ENCODE measurements around the gene ZNF213. TPM values are rescaled to one million over a fixed set of nuclear protein-coding genes. Genes with fewer than 3 reads are reported as not detected.

The ZNF213 gene
- total and polyA plus RNA-seq, 7 donors, result 7.9 to 19.1 (median 9.3) TPM

DNA sequence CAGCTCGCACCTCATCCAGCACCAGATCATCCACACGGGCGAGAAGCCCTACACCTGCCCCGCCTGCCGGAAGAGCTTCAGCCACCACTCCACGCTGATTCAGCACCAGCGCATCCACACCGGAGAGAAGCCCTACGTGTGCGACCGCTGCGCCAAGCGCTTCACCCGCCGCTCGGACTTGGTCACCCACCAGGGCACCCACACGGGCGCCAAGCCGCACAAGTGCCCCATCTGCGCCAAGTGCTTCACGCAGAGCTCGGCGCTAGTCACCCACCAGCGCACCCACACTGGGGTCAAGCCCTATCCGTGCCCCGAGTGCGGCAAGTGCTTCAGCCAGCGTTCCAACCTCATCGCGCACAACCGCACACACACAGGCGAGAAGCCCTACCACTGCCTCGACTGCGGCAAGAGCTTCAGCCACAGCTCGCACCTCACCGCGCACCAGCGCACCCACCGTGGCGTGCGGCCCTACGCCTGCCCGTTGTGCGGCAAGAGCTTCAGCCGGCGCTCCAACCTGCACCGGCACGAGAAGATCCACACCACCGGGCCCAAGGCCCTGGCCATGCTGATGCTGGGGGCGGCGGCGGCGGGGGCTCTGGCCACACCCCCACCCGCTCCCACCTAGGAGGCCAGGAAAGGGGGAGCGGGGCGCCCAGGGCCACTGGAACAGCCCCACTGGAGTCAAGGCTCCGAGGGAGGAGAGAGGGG is 15.0 kb upstream of the ZNF213 start:
- TF ChIP-seq, protein P1, sequence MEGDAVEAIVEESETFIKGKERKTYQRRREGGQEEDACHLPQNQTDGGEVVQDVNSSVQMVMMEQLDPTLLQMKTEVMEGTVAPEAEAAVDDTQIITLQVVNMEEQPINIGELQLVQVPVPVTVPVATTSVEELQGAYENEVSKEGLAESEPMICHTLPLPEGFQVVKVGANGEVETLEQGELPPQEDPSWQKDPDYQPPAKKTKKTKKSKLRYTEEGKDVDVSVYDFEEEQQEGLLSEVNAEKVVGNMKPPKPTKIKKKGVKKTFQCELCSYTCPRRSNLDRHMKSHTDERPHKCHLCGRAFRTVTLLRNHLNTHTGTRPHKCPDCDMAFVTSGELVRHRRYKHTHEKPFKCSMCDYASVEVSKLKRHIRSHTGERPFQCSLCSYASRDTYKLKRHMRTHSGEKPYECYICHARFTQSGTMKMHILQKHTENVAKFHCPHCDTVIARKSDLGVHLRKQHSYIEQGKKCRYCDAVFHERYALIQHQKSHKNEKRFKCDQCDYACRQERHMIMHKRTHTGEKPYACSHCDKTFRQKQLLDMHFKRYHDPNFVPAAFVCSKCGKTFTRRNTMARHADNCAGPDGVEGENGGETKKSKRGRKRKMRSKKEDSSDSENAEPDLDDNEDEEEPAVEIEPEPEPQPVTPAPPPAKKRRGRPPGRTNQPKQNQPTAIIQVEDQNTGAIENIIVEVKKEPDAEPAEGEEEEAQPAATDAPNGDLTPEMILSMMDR (IDR thresholded peaks at IDR 0.05), result no peak
- Histone ChIP-seq H3K4me1 (peaks cover 15% of the 10 kb centered on the region), H3K36me3 (ENCODE audit: insufficient read depth in 1 of 2, low read depth in 1 of 2) (peaks cover 0 to 30% of the 10 kb centered on the region in 2 donors), H3K4me3 (no peak overlapping the region), H3K9me3 (no peaks in the 10 kb centered on the region), H3K27ac (no peak overlapping the region), H3K27me3 (ENCODE audit: insufficient read depth in 3 of 3, low read length in 2 of 3) (no peaks in the 10 kb centered on the region)
- no peak for DNase-seq
- ATAC-seq, result no peak
- intact Hi-C loops (cut with DNase I), result no loop called here
- 94 to 96% (median 95%) methylated on average over 54 to 57 of the region's 57 CpGs for WGBS, 3 donors

DNA sequence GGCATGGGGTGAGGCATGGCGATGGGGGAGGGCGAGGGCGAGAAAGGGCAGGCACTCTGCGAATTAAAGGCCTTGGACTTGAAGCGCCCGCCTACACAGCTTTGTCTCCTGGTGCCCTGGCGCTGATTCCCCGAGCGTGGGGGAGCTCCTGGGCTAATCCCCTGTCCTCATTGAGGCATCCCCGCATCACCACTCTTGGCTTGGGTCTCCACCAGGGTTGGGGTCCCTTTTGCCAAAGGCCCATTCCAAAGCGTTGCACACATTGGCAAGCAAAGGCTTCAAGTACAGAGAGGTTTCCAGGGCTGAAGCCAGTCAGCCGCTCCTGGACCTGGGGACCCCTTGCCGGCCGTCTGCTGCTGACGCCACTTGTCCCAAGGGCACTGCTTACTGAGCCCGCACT is 14.4 kb upstream of the ZNF213 start:
- H3K36me3 ChIP-seq (ENCODE audit: insufficient read depth in 1 of 2, low read depth in 1 of 2), result peaks cover 0 to 27% of the 10 kb centered on the region in 2 donors
- peaks cover 15% of the 10 kb centered on the region for H3K4me1 ChIP-seq

DNA sequence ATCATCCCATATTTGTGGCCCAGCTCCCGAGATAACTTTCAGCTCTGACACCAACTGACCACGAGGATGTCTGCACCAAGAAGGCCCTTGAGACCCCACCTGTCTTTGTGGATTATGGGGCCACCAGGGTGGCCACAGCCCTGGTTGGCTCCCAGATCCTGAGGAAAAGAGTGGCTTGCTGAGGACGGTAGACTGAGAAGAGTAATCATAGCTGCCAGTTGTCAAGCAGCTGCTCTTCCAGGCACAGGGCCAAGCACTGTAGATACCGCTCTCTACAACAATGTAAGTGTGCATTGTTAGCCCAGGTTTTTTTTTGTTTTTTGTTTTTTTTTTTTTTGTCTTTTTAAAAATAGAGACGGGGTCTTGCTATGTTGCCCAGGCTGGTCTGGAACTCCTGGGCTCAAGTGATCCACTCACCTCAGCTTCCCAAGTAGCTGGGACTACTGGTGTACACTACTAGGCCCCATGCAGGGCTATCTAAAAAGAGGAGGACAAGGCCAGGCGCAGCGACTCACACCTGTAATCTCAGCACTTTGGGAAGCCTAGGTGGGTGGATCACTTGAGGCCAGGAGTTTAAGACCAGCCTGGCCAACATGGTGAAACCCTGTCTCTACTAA is 12.9 kb upstream of the ZNF213 start:
- TF ChIP-seq, protein P1 (IDR thresholded peaks at IDR 0.05), result no peak
- H3K4me1 ChIP-seq, result peaks cover 15% of the 10 kb centered on the region
- H3K36me3 ChIP-seq (ENCODE audit: insufficient read depth in 1 of 2, low read depth in 1 of 2), result peaks cover 0 to 33% of the 10 kb centered on the region in 2 donors
- H3K4me3 ChIP-seq, result no peak overlapping the region
- H3K9me3 ChIP-seq, result no peaks in the 10 kb centered on the region
- no peak for DNase-seq
- intact Hi-C loops (cut with DNase I), result no loop called here
- H3K27ac ChIP-seq, result no peak overlapping the region
- no peaks in the 10 kb centered on the region for H3K27me3 ChIP-seq (ENCODE audit: insufficient read depth in 3 of 3, low read length in 2 of 3)
- WGBS, 3 donors, result 34 to 36% (median 34%) methylated on average over 7 of the region's 7 CpGs
- peak in 2 of 4 donors; percentile 31 to 35 for ATAC-seq

More for the DNA sequence above, 14.4 kb upstream of the ZNF213 start:
- intact Hi-C loops (cut with DNase I), result no loop called here
- Histone ChIP-seq H3K4me3 (no peak overlapping the region), H3K27ac (no peak overlapping the region), H3K9me3 (no peaks in the 10 kb centered on the region), H3K27me3 (ENCODE audit: insufficient read depth in 3 of 3, low read length in 2 of 3) (no peaks in the 10 kb centered on the region)
- TF ChIP-seq, protein P1 (IDR thresholded peaks at IDR 0.05), result no peak
- no peak for ATAC-seq
- WGBS, 3 donors, result 82 to 89% (median 87%) methylated on average over 16 of the region's 16 CpGs
- DNase-seq, result peak in 1 of 2 donors; percentile 13

DNA sequence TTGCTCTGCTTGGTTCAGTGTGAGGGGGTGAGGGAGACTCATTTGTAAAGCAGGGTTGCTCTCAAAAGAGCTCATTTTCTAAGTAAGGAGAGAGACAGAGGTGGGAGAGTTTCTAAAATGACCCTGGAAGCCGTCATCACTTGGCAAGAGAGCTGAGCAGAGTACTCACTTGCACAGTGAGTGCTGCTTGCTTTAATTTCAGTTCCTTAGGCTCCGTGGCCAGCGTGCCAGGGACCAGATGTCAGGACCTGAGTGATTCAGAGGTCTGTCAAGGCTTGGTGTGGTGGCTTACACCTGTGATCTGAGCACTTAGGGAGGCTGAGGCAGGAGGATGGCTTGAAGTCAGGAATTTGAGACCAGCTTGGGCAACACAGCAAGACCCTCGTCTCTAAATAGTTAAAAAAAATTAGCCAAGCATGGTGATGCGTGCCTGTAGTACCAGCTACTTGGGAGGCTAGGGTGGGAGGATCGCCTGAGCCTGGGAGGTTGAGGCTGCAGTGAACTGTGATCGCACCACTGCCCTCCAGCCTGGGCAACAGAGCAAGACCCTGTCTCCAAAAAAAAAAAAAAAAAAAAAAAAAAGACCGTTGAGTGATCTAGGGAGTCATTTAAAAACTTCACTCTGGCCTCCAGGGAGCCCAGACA is 11.8 kb upstream of the ZNF213 start:
- TF ChIP-seq, protein P1 (IDR thresholded peaks at IDR 0.05), result no peak
- ATAC-seq (no peak), DNase-seq (no peak)
- peaks cover 15% of the 10 kb centered on the region for H3K4me1 ChIP-seq
- H3K27me3 ChIP-seq (ENCODE audit: insufficient read depth in 3 of 3, low read length in 2 of 3), result no peaks in the 10 kb centered on the region
- intact Hi-C loops (cut with DNase I), result no loop called here
- peaks cover 0 to 38% of the 10 kb centered on the region in 2 donors for H3K36me3 ChIP-seq (ENCODE audit: insufficient read depth in 1 of 2, low read depth in 1 of 2)
- no peak overlapping the region for H3K27ac ChIP-seq
- H3K4me3 ChIP-seq, result no peak overlapping the region
- WGBS, 3 donors, result 45 to 54% (median 49%) methylated on average over 8 of the region's 8 CpGs
- no peaks in the 10 kb centered on the region for H3K9me3 ChIP-seq
